ENCODE results near the gene ITGB7.

ITGB7 gene

GRCh38 chr12:53207042-53207441, at the start of gene ITGB7:
Gene ITGB7, minus strand, starts transcription at chr12:53207251. Its CDS starts 6,808 bp downstream, at chr12:53200443.
- TF ChIP-seq, protein P1, sequence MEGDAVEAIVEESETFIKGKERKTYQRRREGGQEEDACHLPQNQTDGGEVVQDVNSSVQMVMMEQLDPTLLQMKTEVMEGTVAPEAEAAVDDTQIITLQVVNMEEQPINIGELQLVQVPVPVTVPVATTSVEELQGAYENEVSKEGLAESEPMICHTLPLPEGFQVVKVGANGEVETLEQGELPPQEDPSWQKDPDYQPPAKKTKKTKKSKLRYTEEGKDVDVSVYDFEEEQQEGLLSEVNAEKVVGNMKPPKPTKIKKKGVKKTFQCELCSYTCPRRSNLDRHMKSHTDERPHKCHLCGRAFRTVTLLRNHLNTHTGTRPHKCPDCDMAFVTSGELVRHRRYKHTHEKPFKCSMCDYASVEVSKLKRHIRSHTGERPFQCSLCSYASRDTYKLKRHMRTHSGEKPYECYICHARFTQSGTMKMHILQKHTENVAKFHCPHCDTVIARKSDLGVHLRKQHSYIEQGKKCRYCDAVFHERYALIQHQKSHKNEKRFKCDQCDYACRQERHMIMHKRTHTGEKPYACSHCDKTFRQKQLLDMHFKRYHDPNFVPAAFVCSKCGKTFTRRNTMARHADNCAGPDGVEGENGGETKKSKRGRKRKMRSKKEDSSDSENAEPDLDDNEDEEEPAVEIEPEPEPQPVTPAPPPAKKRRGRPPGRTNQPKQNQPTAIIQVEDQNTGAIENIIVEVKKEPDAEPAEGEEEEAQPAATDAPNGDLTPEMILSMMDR (IDR thresholded peaks at IDR 0.05; ENCODE audit: insufficient read depth, low read length, poor library complexity, severe bottlenecking): no peak
- peak; percentile 69 for DNase-seq (ENCODE audit: extremely low read depth, insufficient read length)
- Histone ChIP-seq H3K27me3 (replicated peaks; ENCODE audit: control insufficient read depth, insufficient read depth, low read length) (no peaks in the 10 kb centered on the region), H3K36me3 (ENCODE audit: control insufficient read depth, insufficient read depth, low read length) (peaks cover 5% of the 10 kb centered on the region; the same call in 1 of the 2 replicates), H3K4me3 (replicated peaks; ENCODE audit: low read depth, low read length) (peak within 1 kb of the TSS; percentile 97)

DNA sequence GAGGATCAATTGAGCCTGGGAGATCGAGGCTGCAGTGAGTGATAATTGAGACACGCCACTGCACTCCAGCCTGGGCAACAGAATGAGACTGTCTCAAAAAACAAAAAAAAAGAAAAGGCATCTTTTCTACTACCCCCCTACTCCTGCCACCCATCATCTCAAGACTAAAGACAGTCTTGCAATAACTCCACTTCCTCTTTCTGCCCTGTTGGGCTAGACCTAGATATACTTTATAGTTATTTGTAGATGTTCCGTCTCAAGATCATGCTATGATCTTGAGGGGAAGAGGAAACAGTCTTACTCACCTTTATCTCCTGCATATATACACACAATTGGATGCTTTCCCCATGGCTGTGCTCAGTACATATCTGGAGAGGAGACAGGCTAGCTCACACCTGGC, 48.9 kb upstream of the ITGB7 start:
- H3K36me3 ChIP-seq (ENCODE audit: control insufficient read depth, insufficient read depth, low read length): no peaks in the 10 kb centered on the region
- no peak for DNase-seq (ENCODE audit: extremely low read depth, insufficient read length)
- no peaks in the 10 kb centered on the region for H3K27me3 ChIP-seq (replicated peaks; ENCODE audit: control insufficient read depth, insufficient read depth, low read length)
- TF ChIP-seq, protein P1 (IDR thresholded peaks at IDR 0.05; ENCODE audit: insufficient read depth, low read length, poor library complexity, severe bottlenecking): no peak
- H3K4me3 ChIP-seq (replicated peaks; ENCODE audit: low read depth, low read length): no peak overlapping the region

- H3K36me3 ChIP-seq (ENCODE audit: control insufficient read depth, insufficient read depth, low read length): no peaks in the 10 kb centered on the region
- no peak for DNase-seq (ENCODE audit: extremely low read depth, insufficient read length)
- TF ChIP-seq, protein P1 (IDR thresholded peaks at IDR 0.05; ENCODE audit: insufficient read depth, low read length, poor library complexity, severe bottlenecking): no peak
- no peaks in the 10 kb centered on the region for H3K27me3 ChIP-seq (replicated peaks; ENCODE audit: control insufficient read depth, insufficient read depth, low read length)
- no peak overlapping the region for H3K4me3 ChIP-seq (replicated peaks; ENCODE audit: low read depth, low read length)
These were observed 47.9 kb upstream of the ITGB7 start for GRCh38 chr12:53254816-53255545.

DNA sequence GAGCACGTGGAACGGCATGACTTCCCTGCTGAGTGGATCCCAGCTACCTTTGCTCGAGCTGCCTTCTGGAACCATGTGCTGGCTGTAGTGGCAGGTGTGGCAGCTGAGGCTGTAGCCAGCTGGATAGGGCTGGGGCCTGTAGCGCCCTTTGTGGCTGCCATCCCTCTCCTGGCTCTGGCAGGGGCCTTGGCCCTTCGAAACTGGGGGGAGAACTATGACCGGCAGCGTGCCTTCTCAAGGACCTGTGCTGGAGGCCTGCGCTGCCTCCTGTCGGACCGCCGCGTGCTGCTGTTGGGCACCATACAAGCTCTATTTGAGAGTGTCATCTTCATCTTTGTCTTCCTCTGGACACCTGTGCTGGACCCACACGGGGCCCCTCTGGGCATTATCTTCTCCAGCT, 46.2 kb upstream of the ITGB7 start:
- DNase-seq (ENCODE audit: extremely low read depth, insufficient read length): no peak
- Histone ChIP-seq H3K27me3 (replicated peaks; ENCODE audit: control insufficient read depth, insufficient read depth, low read length) (no peaks in the 10 kb centered on the region), H3K36me3 (ENCODE audit: control insufficient read depth, insufficient read depth, low read length) (no peaks in the 10 kb centered on the region), H3K4me3 (replicated peaks; ENCODE audit: low read depth, low read length) (peak overlapping the region; percentile 80)
- TF ChIP-seq, protein P1 (IDR thresholded peaks at IDR 0.05; ENCODE audit: insufficient read depth, low read length, poor library complexity, severe bottlenecking): no peak

- Histone ChIP-seq H3K4me3 (replicated peaks; ENCODE audit: low read depth, low read length) (peak overlapping the region; percentile 80), H3K27me3 (replicated peaks; ENCODE audit: control insufficient read depth, insufficient read depth, low read length) (no peaks in the 10 kb centered on the region), H3K36me3 (ENCODE audit: control insufficient read depth, insufficient read depth, low read length) (no peaks in the 10 kb centered on the region)
- DNase-seq (ENCODE audit: extremely low read depth, insufficient read length): no peak
- TF ChIP-seq, protein P1 (IDR thresholded peaks at IDR 0.05; ENCODE audit: insufficient read depth, low read length, poor library complexity, severe bottlenecking): no peak
These were observed 45.4 kb upstream of the ITGB7 start for GRCh38 chr12:53252349-53252916.

All from GM06990 (cell line).